ENCODE measurements around the gene HDAC8. TPM values are rescaled to one million over a fixed set of nuclear protein-coding genes. Genes with fewer than 3 reads are reported as not detected.
A peak's percentile ranks its signal among the peaks of the same experiment; 100 is the strongest.

The HDAC8 gene
- total RNA-seq, 1 donor from 2014 or later: 16.0 TPM

- ATAC-seq (no peak), DNase-seq (ENCODE audit: low spot score) (no peak)
These were observed 267.8 kb downstream of the HDAC8 start for GRCh38 chrX:72304877-72305276.

DNA sequence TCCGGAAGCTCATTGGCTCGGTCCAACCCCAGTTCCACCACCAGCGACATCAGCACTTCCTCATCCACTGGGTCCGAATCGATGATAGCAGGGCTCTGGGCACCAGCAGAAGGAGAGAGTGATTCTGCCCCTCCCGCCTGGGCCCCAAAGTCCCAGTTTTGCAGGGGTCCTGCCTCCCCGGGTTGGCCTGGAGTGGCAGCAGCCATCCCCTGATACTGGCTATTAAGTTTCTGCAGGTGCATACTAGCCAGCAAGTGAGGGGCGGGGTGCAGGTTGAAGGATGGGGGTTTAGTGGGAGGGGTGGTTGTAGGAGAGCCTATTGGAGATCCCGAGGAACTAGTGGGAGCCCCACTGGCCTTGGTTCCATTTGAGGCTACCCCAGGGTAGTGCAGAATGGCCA lies 270.9 kb downstream of the HDAC8 start:
- no peak for ATAC-seq
- no peak for DNase-seq (ENCODE audit: low spot score)

GRCh38 chrX:72299891-72300630 lies 272.6 kb downstream of the HDAC8 start:
- DNase-seq (ENCODE audit: low spot score) (no peak), ATAC-seq (no peak)

DNA sequence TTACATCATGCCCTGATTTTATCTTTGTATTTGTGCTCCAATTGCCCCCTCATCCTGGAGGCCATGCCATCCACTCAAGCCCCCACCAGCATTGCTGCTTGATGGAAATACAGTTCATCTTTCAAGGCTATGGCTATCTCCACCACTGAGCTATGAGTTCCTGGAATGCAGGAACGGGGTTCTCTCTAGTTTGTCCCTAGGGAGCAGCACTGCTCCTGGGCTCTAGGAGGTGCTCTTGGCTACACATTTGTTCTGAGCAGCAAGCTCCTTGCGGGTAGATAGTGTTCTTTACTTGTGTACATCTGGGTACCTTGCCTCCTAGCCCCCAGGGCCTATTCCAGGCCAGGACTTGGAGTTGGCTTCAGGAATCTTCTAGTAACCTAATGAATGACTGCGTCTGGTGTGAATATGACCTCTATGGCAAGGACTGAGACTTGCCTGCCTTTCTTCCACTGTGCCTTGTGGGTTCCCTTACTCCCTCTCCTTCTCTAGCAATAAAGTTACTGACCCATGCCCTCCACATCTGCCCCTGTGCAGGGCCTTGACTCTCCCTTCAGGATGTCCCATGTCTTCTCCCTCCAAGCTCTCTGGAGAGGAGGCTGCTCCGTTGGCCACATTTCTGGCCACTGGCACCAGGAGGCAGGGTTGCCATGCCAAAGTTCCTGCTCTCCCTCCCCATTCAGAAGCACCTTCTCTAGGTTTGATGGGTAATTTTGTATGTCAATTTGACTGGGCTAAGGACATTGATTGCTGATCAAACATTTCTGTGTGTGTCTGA lies 274.5 kb downstream of the HDAC8 start:
- no peak for DNase-seq (ENCODE audit: low spot score)
- peak; percentile 82 for ATAC-seq

GRCh38 chrX:72296991-72297390 lies 275.7 kb downstream of the HDAC8 start:
- no peak for DNase-seq (ENCODE audit: low spot score)
- ATAC-seq: no peak

GRCh38 chrX:72295745-72296144 lies 276.9 kb downstream of the HDAC8 start:
- no peak for ATAC-seq
- DNase-seq (ENCODE audit: low spot score): no peak

GRCh38 chrX:72294497-72294896 lies 278.1 kb downstream of the HDAC8 start:
- DNase-seq (ENCODE audit: low spot score) (no peak), ATAC-seq (no peak)

- DNase-seq (ENCODE audit: low spot score): no peak
- no peak for ATAC-seq
These were observed 290.3 kb downstream of the HDAC8 start for GRCh38 chrX:72282302-72282701.

- no peak for DNase-seq (ENCODE audit: low spot score)
- ATAC-seq: no peak
These were observed 292.3 kb downstream of the HDAC8 start for GRCh38 chrX:72280321-72280845.

Other genes with a start within 250 kb of the HDAC8 start
- gene PHKA1, start 141.5 kb upstream of the HDAC8 start, total RNA-seq: 1.8 TPM
- not detected for gene DMRTC1B, start 204.0 kb upstream of the HDAC8 start, total RNA-seq
- gene FAM236B, start 209.8 kb upstream of the HDAC8 start, total RNA-seq: not detected
- gene FAM236D, start 235.4 kb upstream of the HDAC8 start, total RNA-seq: not detected